ENCODE data around the gene LMO3. TPM values are rescaled to one million over a fixed set of nuclear protein-coding genes. Genes with fewer than 3 reads are reported as not detected.

LMO3 gene
- total RNA-seq, 4 donors from 2014 or later = 132 to 282 (median 197) TPM

- 52% methylated on average over 3 of the region's 3 CpGs for WGBS, 2 donors
- H3K27me3 ChIP-seq = no peaks in the 10 kb centered on the region
- no peaks in the 10 kb centered on the region for H3K36me3 ChIP-seq
- no peak for DNase-seq
- no peaks in the 10 kb centered on the region for H3K9me3 ChIP-seq
- intact Hi-C loops (cut with DNase I) = no loop called here
- peaks cover 48 to 64% of the 10 kb centered on the region in 2 donors for H3K4me1 ChIP-seq
- TF ChIP-seq POLR2A (IDR thresholded peaks at IDR 0.05) (peak in 1 of 2 donors; percentile 14), CTCF (IDR thresholded peaks at IDR 0.05) (no peak)
- H3K4me3 ChIP-seq (replicated peaks in 1 of 3) = no peak overlapping the region
- H3K27ac ChIP-seq = peak overlapping the region; percentile 81 to 98 (median 92)
Measured at GRCh38 chr12:16587110-16587453, 18.9 kb downstream of the LMO3 start.

GRCh38 chr12:16586350-16587109 is 19.4 kb downstream of the LMO3 start:
- 70 to 86% methylated on average over 8 of the region's 8 CpGs for WGBS, 2 donors
- no peak for DNase-seq
- Histone ChIP-seq H3K27ac (peak overlapping the region; percentile 81 to 98 (median 92)), H3K9me3 (no peaks in the 10 kb centered on the region), H3K4me1 (peaks cover 54 to 65% of the 10 kb centered on the region in 2 donors), H3K27me3 (no peaks in the 10 kb centered on the region), H3K4me3 (replicated peaks in 1 of 3) (no peak overlapping the region), H3K36me3 (no peaks in the 10 kb centered on the region)
- TF ChIP-seq POLR2A (IDR thresholded peaks at IDR 0.05) (no peak), CTCF (IDR thresholded peaks at IDR 0.05) (no peak)
- intact Hi-C loops (cut with DNase I) = no loop called here

- peaks cover 60 to 68% of the 10 kb centered on the region in 2 donors for H3K4me1 ChIP-seq
- H3K9me3 ChIP-seq = no peaks in the 10 kb centered on the region
- H3K4me3 ChIP-seq (replicated peaks in 1 of 3) = no peak overlapping the region
- peak overlapping the region; percentile 81 to 98 (median 92) for H3K27ac ChIP-seq
- DNase-seq = no peak
- no peaks in the 10 kb centered on the region for H3K27me3 ChIP-seq
- TF ChIP-seq POLR2A (IDR thresholded peaks at IDR 0.05) (no peak), CTCF (IDR thresholded peaks at IDR 0.05) (no peak)
- intact Hi-C loops (cut with DNase I) = no loop called here
- 87 to 93% methylated on average over 2 of the region's 2 CpGs for WGBS, 2 donors
- no peaks in the 10 kb centered on the region for H3K36me3 ChIP-seq
Measured at GRCh38 chr12:16585781-16586180, 20.2 kb downstream of the LMO3 start.

- intact Hi-C loops (cut with DNase I) = no loop called here
- peak in 1 of 2 donors; percentile 45 for TF ChIP-seq POLR2A (IDR thresholded peaks at IDR 0.05)
- TF ChIP-seq CTCF (IDR thresholded peaks at IDR 0.05) = no peak
- Histone ChIP-seq H3K27me3 (no peaks in the 10 kb centered on the region), H3K27ac (peak overlapping the region; percentile 81 to 98 (median 92)), H3K4me3 (replicated peaks in 1 of 3) (no peak overlapping the region), H3K9me3 (no peaks in the 10 kb centered on the region), H3K4me1 (peaks cover 60 to 72% of the 10 kb centered on the region in 2 donors), H3K36me3 (no peaks in the 10 kb centered on the region)
- 26 to 30% methylated on average over 4 of the region's 4 CpGs for WGBS, 2 donors
- DNase-seq = peak; percentile 19 to 40
Measured at GRCh38 chr12:16583969-16584745, 21.8 kb downstream of the LMO3 start.

GRCh38 chr12:16581416-16581815 is 24.5 kb downstream of the LMO3 start:
- no peak for TF ChIP-seq CTCF (IDR thresholded peaks at IDR 0.05)
- no peak for TF ChIP-seq POLR2A (IDR thresholded peaks at IDR 0.05)
- Histone ChIP-seq H3K4me3 (replicated peaks in 1 of 3) (no peak overlapping the region), H3K27me3 (no peaks in the 10 kb centered on the region), H3K9me3 (no peaks in the 10 kb centered on the region), H3K4me1 (peaks cover 58% of the 10 kb centered on the region in 2 donors), H3K36me3 (no peaks in the 10 kb centered on the region), H3K27ac (peak overlapping the region in 2 of 3 donors; percentile 17 to 49)
- no peak for DNase-seq
- intact Hi-C loops (cut with DNase I) = no loop called here
